Body of pancreas (tissue), 4 donors: ENCODE measurements around the gene IL19.

Experiments
- POLR2A ChIP-seq, 3 donors: fragments of 450-650 bp; IDR thresholded peaks; one replicate each; pipeline ENCODE4 v1.6.1; 2016; ENCODE audit warnings: antibody characterized with exemption in 3 of 3, mild to moderate bottlenecking in 2 of 3
- TF ChIP-seq, protein P1 (sequence below), 7 experiments: fragments of 450-650 bp in 4 of 7; fragments of 200-600 bp in 3 of 7; sonication (generic) in 3 of 7; IDR thresholded peaks; one replicate each; pipeline ENCODE4 v1.5.1; 2016 to 2019; ENCODE audit warnings: antibody characterized with exemption in 7 of 7

GRCh38 chr1:206721454-206721853 lies 49.1 kb upstream of the IL19 start:
- no peak for TF ChIP-seq POLR2A (IDR thresholded peaks at IDR 0.05)
- TF ChIP-seq, protein P1, sequence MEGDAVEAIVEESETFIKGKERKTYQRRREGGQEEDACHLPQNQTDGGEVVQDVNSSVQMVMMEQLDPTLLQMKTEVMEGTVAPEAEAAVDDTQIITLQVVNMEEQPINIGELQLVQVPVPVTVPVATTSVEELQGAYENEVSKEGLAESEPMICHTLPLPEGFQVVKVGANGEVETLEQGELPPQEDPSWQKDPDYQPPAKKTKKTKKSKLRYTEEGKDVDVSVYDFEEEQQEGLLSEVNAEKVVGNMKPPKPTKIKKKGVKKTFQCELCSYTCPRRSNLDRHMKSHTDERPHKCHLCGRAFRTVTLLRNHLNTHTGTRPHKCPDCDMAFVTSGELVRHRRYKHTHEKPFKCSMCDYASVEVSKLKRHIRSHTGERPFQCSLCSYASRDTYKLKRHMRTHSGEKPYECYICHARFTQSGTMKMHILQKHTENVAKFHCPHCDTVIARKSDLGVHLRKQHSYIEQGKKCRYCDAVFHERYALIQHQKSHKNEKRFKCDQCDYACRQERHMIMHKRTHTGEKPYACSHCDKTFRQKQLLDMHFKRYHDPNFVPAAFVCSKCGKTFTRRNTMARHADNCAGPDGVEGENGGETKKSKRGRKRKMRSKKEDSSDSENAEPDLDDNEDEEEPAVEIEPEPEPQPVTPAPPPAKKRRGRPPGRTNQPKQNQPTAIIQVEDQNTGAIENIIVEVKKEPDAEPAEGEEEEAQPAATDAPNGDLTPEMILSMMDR (IDR thresholded peaks at IDR 0.05): no peak
